ENCODE results near the gene ANKRD55. TPM values are rescaled to one million over a fixed set of nuclear protein-coding genes. Genes with fewer than 3 reads are reported as not detected.
"Not testable (repeated sequence)": the region's sequence is repeated elsewhere in the genome, so short reads cannot be mapped to it uniquely, and the experiment has no call there.

Gene ANKRD55
- total RNA-seq, 1 experiment from 2014 or later = not detected

- CTCF ChIA-PET = no interaction called here
- TF ChIP-seq ZNF416 (CRISPR knock-in tag; IDR thresholded peaks at IDR 0.05) (no peak), IRF2 (CRISPR knock-in tag; IDR thresholded peaks at IDR 0.05; ENCODE audit: borderline replicate concordance, low read depth) (no peak)
- TF ChIP-seq, protein P1, sequence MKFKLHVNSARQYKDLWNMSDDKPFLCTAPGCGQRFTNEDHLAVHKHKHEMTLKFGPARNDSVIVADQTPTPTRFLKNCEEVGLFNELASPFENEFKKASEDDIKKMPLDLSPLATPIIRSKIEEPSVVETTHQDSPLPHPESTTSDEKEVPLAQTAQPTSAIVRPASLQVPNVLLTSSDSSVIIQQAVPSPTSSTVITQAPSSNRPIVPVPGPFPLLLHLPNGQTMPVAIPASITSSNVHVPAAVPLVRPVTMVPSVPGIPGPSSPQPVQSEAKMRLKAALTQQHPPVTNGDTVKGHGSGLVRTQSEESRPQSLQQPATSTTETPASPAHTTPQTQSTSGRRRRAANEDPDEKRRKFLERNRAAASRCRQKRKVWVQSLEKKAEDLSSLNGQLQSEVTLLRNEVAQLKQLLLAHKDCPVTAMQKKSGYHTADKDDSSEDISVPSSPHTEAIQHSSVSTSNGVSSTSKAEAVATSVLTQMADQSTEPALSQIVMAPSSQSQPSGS (CRISPR knock-in tag; IDR thresholded peaks at IDR 0.05; ENCODE audit: borderline replicate concordance, low read depth) = no peak
- H3K9me3 Mint-ChIP-seq = peaks cover 6% of the 10 kb centered on the region; the same call in 1 of the 2 replicates
- no peak overlapping the region for H3K27ac Mint-ChIP-seq
- H3K36me3 Mint-ChIP-seq = peaks cover 3% of the 10 kb centered on the region; the same call in 1 of the 2 replicates
- DNase-seq (ENCODE audit: low spot score) = no peak
- no peak for ATAC-seq
- POLR2A ChIA-PET = no interaction called here
- H3K4me1 Mint-ChIP-seq = peaks cover 3% of the 10 kb centered on the region; the same call in 1 of the 2 replicates
- no peaks in the 10 kb centered on the region for H3K27me3 Mint-ChIP-seq (ENCODE audit: low read depth)
- H3K4me3 Mint-ChIP-seq = no peak overlapping the region
Measured at GRCh38 chr5:56262279-56262678, 29.1 kb upstream of the ANKRD55 start.

DNA sequence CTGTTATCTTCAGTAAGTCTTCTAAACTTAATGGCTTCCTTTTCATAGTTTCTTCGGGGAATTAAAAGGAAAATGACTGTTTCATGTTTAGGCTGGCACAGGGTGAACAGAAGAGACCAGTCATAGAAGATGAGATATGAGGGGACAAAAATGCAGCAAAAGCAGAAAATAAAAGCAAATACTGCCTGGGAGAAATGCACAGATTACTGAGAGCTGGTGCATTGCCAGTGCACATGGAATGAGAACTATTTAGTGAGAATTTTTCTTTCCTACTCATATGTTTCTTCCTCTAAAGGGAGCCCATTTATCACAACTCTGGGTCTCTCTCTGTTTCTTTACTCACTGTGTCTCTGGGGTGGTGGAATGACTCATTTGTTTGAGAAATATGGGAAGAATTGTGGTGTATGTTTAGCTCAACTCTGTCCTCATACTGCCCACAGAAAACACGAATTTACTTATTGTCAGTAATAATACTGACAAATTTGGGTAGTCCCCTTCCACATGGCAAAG, 25.9 kb upstream of the ANKRD55 start:
- ChIA-PET POLR2A (no interaction called here), CTCF (interaction anchor here (1.2 to 1.3 kb wide), 2 partner anchors 12 to 323 kb away, joined by 3 to 8 read pairs; no protein-coding TSS in a partner anchor)
- DNase-seq (ENCODE audit: low spot score) (no peak), ATAC-seq (no peak)
- Mint-ChIP-seq H3K9me3 (peaks cover 6% of the 10 kb centered on the region; the same call in 1 of the 2 replicates), H3K4me3 (no peak overlapping the region), H3K27ac (no peak overlapping the region), H3K36me3 (peaks cover 3% of the 10 kb centered on the region; the same call in 1 of the 2 replicates), H3K27me3 (ENCODE audit: low read depth) (no peaks in the 10 kb centered on the region), H3K4me1 (peaks cover under 1% of the 10 kb centered on the region; the same call in 1 of the 2 replicates)
- TF ChIP-seq, protein P2, sequence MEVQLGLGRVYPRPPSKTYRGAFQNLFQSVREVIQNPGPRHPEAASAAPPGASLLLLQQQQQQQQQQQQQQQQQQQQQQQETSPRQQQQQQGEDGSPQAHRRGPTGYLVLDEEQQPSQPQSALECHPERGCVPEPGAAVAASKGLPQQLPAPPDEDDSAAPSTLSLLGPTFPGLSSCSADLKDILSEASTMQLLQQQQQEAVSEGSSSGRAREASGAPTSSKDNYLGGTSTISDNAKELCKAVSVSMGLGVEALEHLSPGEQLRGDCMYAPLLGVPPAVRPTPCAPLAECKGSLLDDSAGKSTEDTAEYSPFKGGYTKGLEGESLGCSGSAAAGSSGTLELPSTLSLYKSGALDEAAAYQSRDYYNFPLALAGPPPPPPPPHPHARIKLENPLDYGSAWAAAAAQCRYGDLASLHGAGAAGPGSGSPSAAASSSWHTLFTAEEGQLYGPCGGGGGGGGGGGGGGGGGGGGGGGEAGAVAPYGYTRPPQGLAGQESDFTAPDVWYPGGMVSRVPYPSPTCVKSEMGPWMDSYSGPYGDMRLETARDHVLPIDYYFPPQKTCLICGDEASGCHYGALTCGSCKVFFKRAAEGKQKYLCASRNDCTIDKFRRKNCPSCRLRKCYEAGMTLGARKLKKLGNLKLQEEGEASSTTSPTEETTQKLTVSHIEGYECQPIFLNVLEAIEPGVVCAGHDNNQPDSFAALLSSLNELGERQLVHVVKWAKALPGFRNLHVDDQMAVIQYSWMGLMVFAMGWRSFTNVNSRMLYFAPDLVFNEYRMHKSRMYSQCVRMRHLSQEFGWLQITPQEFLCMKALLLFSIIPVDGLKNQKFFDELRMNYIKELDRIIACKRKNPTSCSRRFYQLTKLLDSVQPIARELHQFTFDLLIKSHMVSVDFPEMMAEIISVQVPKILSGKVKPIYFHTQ (CRISPR knock-in tag; IDR thresholded peaks at IDR 0.05) = no peak
- TF ChIP-seq ZNF396 (CRISPR knock-in tag; IDR thresholded peaks at IDR 0.05; ENCODE audit: borderline replicate concordance) (no peak), GABPB1 (CRISPR knock-in tag; IDR thresholded peaks at IDR 0.05) (no peak)

- H3K36me3 Mint-ChIP-seq; H3K27ac Mint-ChIP-seq; H3K4me1 Mint-ChIP-seq; H3K9me3 Mint-ChIP-seq; ATAC-seq; CTCF ChIA-PET; DNase-seq (ENCODE audit: low spot score); H3K4me3 Mint-ChIP-seq; H3K27me3 Mint-ChIP-seq (ENCODE audit: low read depth); POLR2A ChIA-PET: not testable (repeated sequence)
Measured at GRCh38 chr5:56257763-56258529, 24.8 kb upstream of the ANKRD55 start.

DNA sequence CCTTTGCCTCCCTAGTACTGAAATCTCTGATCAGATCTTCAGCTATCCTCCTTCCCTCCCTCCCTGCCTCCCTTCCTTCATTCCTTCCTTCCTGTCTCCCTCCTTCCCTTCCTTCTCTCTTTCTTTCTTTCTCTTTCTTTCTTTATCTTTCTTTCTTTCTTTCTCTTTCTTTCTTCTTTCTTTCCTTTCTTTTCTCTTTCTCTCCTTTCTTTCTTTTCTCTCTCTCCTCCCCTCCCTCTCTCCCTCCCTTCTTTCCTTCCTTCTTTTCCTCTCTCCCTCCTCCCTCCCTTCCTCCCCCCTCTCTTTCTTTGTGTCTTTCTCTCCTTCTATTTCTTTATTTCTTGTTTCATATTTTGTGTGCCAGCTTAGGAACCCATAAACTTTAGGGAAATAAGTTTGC, 23.9 kb upstream of the ANKRD55 start:
- H3K9me3 Mint-ChIP-seq = peaks cover 6% of the 10 kb centered on the region; the same call in 1 of the 2 replicates
- H3K4me3 Mint-ChIP-seq = no peak overlapping the region
- no peaks in the 10 kb centered on the region for H3K4me1 Mint-ChIP-seq

More for the DNA sequence above, 23.9 kb upstream of the ANKRD55 start:
- TF ChIP-seq ETV6 (CRISPR knock-in tag; IDR thresholded peaks at IDR 0.05) (no peak), JUN (CRISPR knock-in tag; IDR thresholded peaks at IDR 0.05) (no peak), OVOL2 (CRISPR knock-in tag; IDR thresholded peaks at IDR 0.05; ENCODE audit: borderline replicate concordance) (no peak), GABPB1 (CRISPR knock-in tag; IDR thresholded peaks at IDR 0.05) (no peak), ZNF219 (CRISPR knock-in tag; IDR thresholded peaks at IDR 0.05; ENCODE audit: borderline replicate concordance) (no peak), ELF4 (CRISPR knock-in tag; IDR thresholded peaks at IDR 0.05; ENCODE audit: low read depth) (no peak), ZNF317 (CRISPR knock-in tag; IDR thresholded peaks at IDR 0.05; ENCODE audit: borderline replicate concordance, low read depth) (no peak)
- TF ChIP-seq, protein P3, sequence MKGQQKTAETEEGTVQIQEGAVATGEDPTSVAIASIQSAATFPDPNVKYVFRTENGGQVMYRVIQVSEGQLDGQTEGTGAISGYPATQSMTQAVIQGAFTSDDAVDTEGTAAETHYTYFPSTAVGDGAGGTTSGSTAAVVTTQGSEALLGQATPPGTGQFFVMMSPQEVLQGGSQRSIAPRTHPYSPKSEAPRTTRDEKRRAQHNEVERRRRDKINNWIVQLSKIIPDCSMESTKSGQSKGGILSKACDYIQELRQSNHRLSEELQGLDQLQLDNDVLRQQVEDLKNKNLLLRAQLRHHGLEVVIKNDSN (CRISPR knock-in tag; IDR thresholded peaks at IDR 0.05) = no peak
- ATAC-seq = no peak
- CTCF ChIA-PET = no interaction called here
- POLR2A ChIA-PET = no interaction called here
- Mint-ChIP-seq H3K36me3 (peaks cover 3% of the 10 kb centered on the region; the same call in 1 of the 2 replicates), H3K27me3 (ENCODE audit: low read depth) (no peaks in the 10 kb centered on the region), H3K27ac (no peak overlapping the region)
- no peak for DNase-seq (ENCODE audit: low spot score)

Data from WTC11 (cell line).